Prostate gland (tissue), 2 donors: Measurements from ENCODE around the gene SLAIN1.

Source experiments
- POLR2AphosphoS5 ChIP-seq: sonication (generic); formaldehyde crosslinking; IDR thresholded peaks from one replicate; pipeline ENCODE4 v1.6.1; 2017; ENCODE audit warnings: antibody characterized with exemption
- TF ChIP-seq, protein P1 (sequence below), 4 experiments: fragments of 200-600 bp in 2 of 4; fragments of 450-650 bp in 2 of 4; sonication (generic) in 2 of 4; IDR thresholded peaks; 1 replicate in 3 of 4; 2 replicates in 1 of 4; pipeline ENCODE4 v1.5.1; 2016 to 2019; ENCODE audit warnings: antibody characterized with exemption in 4 of 4, mild to moderate bottlenecking in 2 of 4, moderate library complexity in 2 of 4

DNA sequence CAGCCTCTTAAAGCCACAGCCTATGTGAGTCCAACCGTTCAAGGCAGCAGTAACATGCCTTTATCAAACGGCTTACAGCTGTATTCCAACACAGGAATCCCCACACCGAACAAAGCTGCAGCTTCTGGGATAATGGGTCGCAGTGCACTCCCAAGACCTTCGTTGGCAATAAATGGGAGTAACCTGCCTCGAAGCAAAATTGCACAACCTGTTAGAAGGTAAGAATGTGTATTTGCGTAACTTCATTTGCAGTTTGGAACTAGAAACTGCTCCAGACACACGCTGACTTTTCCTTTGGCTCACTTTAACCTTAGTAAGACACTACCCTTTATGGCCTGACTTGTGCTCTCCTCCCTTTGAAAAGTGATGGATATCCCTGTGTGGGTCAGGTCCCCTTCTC is 63.4 kb downstream of the SLAIN1 start:
- TF ChIP-seq, protein P1, sequence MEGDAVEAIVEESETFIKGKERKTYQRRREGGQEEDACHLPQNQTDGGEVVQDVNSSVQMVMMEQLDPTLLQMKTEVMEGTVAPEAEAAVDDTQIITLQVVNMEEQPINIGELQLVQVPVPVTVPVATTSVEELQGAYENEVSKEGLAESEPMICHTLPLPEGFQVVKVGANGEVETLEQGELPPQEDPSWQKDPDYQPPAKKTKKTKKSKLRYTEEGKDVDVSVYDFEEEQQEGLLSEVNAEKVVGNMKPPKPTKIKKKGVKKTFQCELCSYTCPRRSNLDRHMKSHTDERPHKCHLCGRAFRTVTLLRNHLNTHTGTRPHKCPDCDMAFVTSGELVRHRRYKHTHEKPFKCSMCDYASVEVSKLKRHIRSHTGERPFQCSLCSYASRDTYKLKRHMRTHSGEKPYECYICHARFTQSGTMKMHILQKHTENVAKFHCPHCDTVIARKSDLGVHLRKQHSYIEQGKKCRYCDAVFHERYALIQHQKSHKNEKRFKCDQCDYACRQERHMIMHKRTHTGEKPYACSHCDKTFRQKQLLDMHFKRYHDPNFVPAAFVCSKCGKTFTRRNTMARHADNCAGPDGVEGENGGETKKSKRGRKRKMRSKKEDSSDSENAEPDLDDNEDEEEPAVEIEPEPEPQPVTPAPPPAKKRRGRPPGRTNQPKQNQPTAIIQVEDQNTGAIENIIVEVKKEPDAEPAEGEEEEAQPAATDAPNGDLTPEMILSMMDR (IDR thresholded peaks at IDR 0.05): no peak
- TF ChIP-seq POLR2AphosphoS5: no peak
